ENCODE results near the gene GMDS.

GRCh38 chr6:2029130-2029794 is 216.1 kb downstream of the GMDS start:
- TF ChIP-seq POLR2A (IDR thresholded peaks at IDR 0.05) (no peak), CTCF (IDR thresholded peaks at IDR 0.05 in 4 of 5, conservative IDR thresholded peaks at IDR 0.05 in 1 of 5) (no peak)

Measured in gastrocnemius medialis (tissue), 4 donors.